Measurements from ENCODE around the gene ADAMTS16.

GRCh38 chr5:5178136-5178535, 38.0 kb downstream of the ADAMTS16 start:
- TF ChIP-seq CTCF (IDR thresholded peaks at IDR 0.05) (no peak), POLR2A (IDR thresholded peaks at IDR 0.05) (no peak)

All from esophagus squamous epithelium (tissue), 4 donors.